Nephron progenitor cell (in vitro differentiated cells): ENCODE measurements around the gene TUBB4B.
A peak's percentile ranks its signal among the peaks of the same experiment; 100 is the strongest.

Experiments
- DNase-seq: peaks from one replicate; pipeline ENCODE4 v3.0.0; 2021
- H3K27ac Mint-ChIP-seq: 2 replicates; pipeline ENCODE4 v1.8.0; 2021; ENCODE audit warnings: mild to moderate bottlenecking, moderate library complexity, mixed read lengths
- H3K27me3 Mint-ChIP-seq: 2 replicates; pipeline ENCODE4 v1.8.0; 2021; ENCODE audit warnings: mild to moderate bottlenecking, low read depth, mixed read lengths; ENCODE audit not compliant: poor library complexity
- H3K36me3 Mint-ChIP-seq: 2 replicates; pipeline ENCODE4 v1.8.0; 2021; ENCODE audit warnings: low read depth, mixed read lengths
- H3K4me1 Mint-ChIP-seq: 2 replicates; pipeline ENCODE4 v1.8.0; 2021; ENCODE audit warnings: mixed read lengths
- H3K4me3 Mint-ChIP-seq: 2 replicates; pipeline ENCODE4 v1.8.0; 2021; ENCODE audit warnings: mild to moderate bottlenecking, moderate library complexity, mixed read lengths
- H3K9me3 Mint-ChIP-seq: 2 replicates; pipeline ENCODE4 v1.8.0; 2021; ENCODE audit warnings: mild to moderate bottlenecking, moderate library complexity, mixed read lengths
- CTCF ChIP-seq: fragments of 200-600 bp; sonication (generic); IDR thresholded peaks from 2 replicates; pipeline ENCODE4 v1.5.0; 2021; ENCODE audit warnings: antibody characterized with exemption

Gene TUBB4B

GRCh38 chr9:137240841-137241489, at the start of gene TUBB4B:
Gene TUBB4B (plus strand): TSS chr9:137241287. CDS start chr9:137241361, 74 bp downstream.
- Mint-ChIP-seq H3K4me3 (peak within 1 kb of the TSS; percentile 89), H3K36me3 (peaks cover 15% of the 10 kb centered on the region), H3K27me3 (peaks cover 3% of the 10 kb centered on the region), H3K9me3 (no peaks in the 10 kb centered on the region), H3K4me1 (peaks cover 53% of the 10 kb centered on the region), H3K27ac (peak within 1 kb of the TSS; percentile 93)
- no peak for TF ChIP-seq CTCF
- DNase-seq: peak; percentile 97

- no peak overlapping the region for H3K4me3 Mint-ChIP-seq
- H3K9me3 Mint-ChIP-seq: no peaks in the 10 kb centered on the region
- TF ChIP-seq CTCF: no peak
- peaks cover 28% of the 10 kb centered on the region for H3K4me1 Mint-ChIP-seq
- H3K36me3 Mint-ChIP-seq: peaks cover 4% of the 10 kb centered on the region
- H3K27ac Mint-ChIP-seq: no peak overlapping the region
- H3K27me3 Mint-ChIP-seq: no peaks in the 10 kb centered on the region
- DNase-seq: no peak
These were observed 49.2 kb upstream of the TUBB4B start for GRCh38 chr9:137191691-137192447.

- Mint-ChIP-seq H3K4me3 (no peak overlapping the region), H3K9me3 (no peaks in the 10 kb centered on the region), H3K36me3 (peaks cover 4% of the 10 kb centered on the region), H3K27me3 (no peaks in the 10 kb centered on the region), H3K27ac (no peak overlapping the region), H3K4me1 (peaks cover 22% of the 10 kb centered on the region)
- no peak for DNase-seq
- TF ChIP-seq CTCF: no peak
These were observed 48.7 kb upstream of the TUBB4B start for GRCh38 chr9:137192448-137192780.

GRCh38 chr9:137192859-137193258, 48.2 kb upstream of the TUBB4B start:
- H3K4me1 Mint-ChIP-seq: peaks cover 18% of the 10 kb centered on the region
- H3K27me3 Mint-ChIP-seq: no peaks in the 10 kb centered on the region
- H3K4me3 Mint-ChIP-seq: no peak overlapping the region
- no peak overlapping the region for H3K27ac Mint-ChIP-seq
- DNase-seq: no peak
- no peak for TF ChIP-seq CTCF
- H3K36me3 Mint-ChIP-seq: peaks cover 4% of the 10 kb centered on the region
- H3K9me3 Mint-ChIP-seq: no peaks in the 10 kb centered on the region

- no peaks in the 10 kb centered on the region for H3K9me3 Mint-ChIP-seq
- no peak for TF ChIP-seq CTCF
- H3K27me3 Mint-ChIP-seq: no peaks in the 10 kb centered on the region
- peaks cover 4% of the 10 kb centered on the region for H3K36me3 Mint-ChIP-seq
- DNase-seq: no peak
- H3K4me1 Mint-ChIP-seq: peaks cover 19% of the 10 kb centered on the region
- H3K4me3 Mint-ChIP-seq: no peak overlapping the region
- H3K27ac Mint-ChIP-seq: no peak overlapping the region
These were observed 47.3 kb upstream of the TUBB4B start for GRCh38 chr9:137193771-137194170.

GRCh38 chr9:137194388-137194787, 46.7 kb upstream of the TUBB4B start:
- no peak overlapping the region for H3K4me3 Mint-ChIP-seq
- no peaks in the 10 kb centered on the region for H3K9me3 Mint-ChIP-seq
- DNase-seq: no peak
- TF ChIP-seq CTCF: no peak
- no peak overlapping the region for H3K27ac Mint-ChIP-seq
- H3K36me3 Mint-ChIP-seq: peaks cover 4% of the 10 kb centered on the region
- no peaks in the 10 kb centered on the region for H3K27me3 Mint-ChIP-seq
- peaks cover 16% of the 10 kb centered on the region for H3K4me1 Mint-ChIP-seq
